Kidney (tissue), 14 donors: ENCODE results near the gene ANKRD50. TPM values are rescaled to one million over a fixed set of nuclear protein-coding genes. Genes with fewer than 3 reads are reported as not detected.

ENCODE experiments used
- DNase-seq, 5 donors: peaks; one replicate each; pipeline ENCODE4 v3.0.0-alpha.2; 2013 to 2020
- FAIRE-seq: peaks from 2 replicates; lab custom pipeline; 2012; peaks lifted over from hg19 to GRCh38; lab: Jason Lieb, UNC
- H3K27ac ChIP-seq, 2 donors: one replicate each; pipeline ENCODE4 v1.7.0; 2013; ENCODE audit warnings: low read depth in 2 of 2, low read length in 2 of 2, inconsistent platforms in 1 of 2
- H3K27me3 ChIP-seq: one replicate; pipeline ENCODE4 v1.7.1; 2013; ENCODE audit warnings: low read length, inconsistent platforms; ENCODE audit not compliant: control insufficient read depth, insufficient read depth
- H3K36me3 ChIP-seq, 3 donors: one replicate each; pipeline versions ENCODE4 v1.7.0 to v1.7.1; 2013; ENCODE audit warnings: low read length in 3 of 3, control low read depth in 1 of 3, inconsistent platforms in 1 of 3; ENCODE audit not compliant: insufficient read depth in 3 of 3, control insufficient read depth in 2 of 3
- H3K4me1 ChIP-seq, 3 donors: one replicate each; pipeline versions ENCODE4 v1.7.0 to v1.7.1; 2013; ENCODE audit warnings: low read length in 3 of 3, inconsistent platforms in 1 of 3, low read depth in 1 of 3; ENCODE audit not compliant: control insufficient read depth in 2 of 3, insufficient read depth in 2 of 3
- H3K4me3 ChIP-seq, 3 donors: one replicate each; pipeline versions ENCODE4 v1.7.0 to v1.8.1; 2013; ENCODE audit warnings: low read length in 3 of 3, control low read depth in 1 of 3, inconsistent platforms in 1 of 3
- H3K9ac ChIP-seq, 3 donors: one replicate each; pipeline versions ENCODE4 v1.7.0 to v1.7.1; 2013; ENCODE audit warnings: low read length in 3 of 3, control low read depth in 1 of 3, inconsistent platforms in 1 of 3
- H3K9me3 ChIP-seq, 3 donors: one replicate each; pipeline versions ENCODE4 v1.7.0 to v1.7.1; 2013; ENCODE audit warnings: low read length in 3 of 3, control low read depth in 1 of 3, inconsistent platforms in 1 of 3; ENCODE audit not compliant: control insufficient read depth in 2 of 3, insufficient read depth in 1 of 3
- CTCF ChIP-seq: IDR thresholded peaks from 3 replicates; pipeline ENCODE4 v1.5.1; 2012; ENCODE audit warnings: mild to moderate bottlenecking, moderate library complexity, borderline replicate concordance; ENCODE audit not compliant: insufficient read depth; ENCODE audit errors: extremely low read depth
- intact Hi-C: fragments of 100-400 bp; cut with DNase I; formaldehyde crosslinking; loops from one replicate; pipeline ENCODE4 v1.11.1; 2022
- polyA plus RNA-seq: library from polyadenylated mRNA; stranded (reverse); fragments of 350-450 nt; fragmentation: Illumina TruSeq; extraction: RNeasy Lipid Tissue Mini Kit (QIAGEN cat#74804); gene quantifications from one replicate; pipeline ENCODE4 v1.2.3, GENCODE V29; 2014; ENCODE audit warnings: low read depth, low replicate concordance; ENCODE audit not compliant: insufficient read depth
- total RNA-seq: library from RNA; stranded (reverse); fragmentation: NEBNext Ultra II Directional; extraction: Animal tissue kit (Norgen Biotek cat#: 25700); gene quantifications from one replicate; pipeline ENCODE4 v1.2.1, GENCODE V29; 2021
- donor health status: control.
- donor health status: control.
- donor health status: control.
- donor health status: control.
- donor health status: control.
- donor health status: DM: yes; HTN: yes; CAD: no.
- donor health status: Normal renal cell carcinoma (clear cell type).

Gene ANKRD50
- total and polyA plus RNA-seq, 2 donors from 2014 or later, result 2.7 to 12.1 TPM

DNA sequence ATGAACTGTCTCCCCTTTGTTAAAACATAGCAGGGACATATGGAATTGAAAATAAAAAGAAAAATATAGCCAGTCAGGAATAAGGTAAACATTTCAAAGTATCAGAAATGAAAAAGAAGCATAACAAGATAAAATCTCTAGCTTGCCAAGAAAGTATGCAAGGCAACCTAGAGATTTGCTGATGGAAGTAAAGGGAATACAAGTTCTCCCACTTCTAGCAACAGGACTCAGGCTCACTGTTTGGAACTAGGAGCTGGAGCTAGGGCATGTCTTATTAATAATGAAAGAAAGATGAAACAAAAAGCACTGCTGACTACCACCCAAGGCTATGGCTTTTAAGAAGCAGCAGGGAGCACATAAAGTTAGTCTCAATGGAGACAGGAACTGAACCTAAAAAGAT, 18.2 kb downstream of the ANKRD50 start:
- TF ChIP-seq CTCF, result no peak
- intact Hi-C loops, result no loop called here
- DNase-seq (no peak), FAIRE-seq (no peak)
- Histone ChIP-seq H3K9me3 (no peaks in the 10 kb centered on the region), H3K27me3 (no peaks in the 10 kb centered on the region), H3K27ac (no peak overlapping the region), H3K4me1 (no peaks in the 10 kb centered on the region), H3K36me3 (peaks cover 0 to 2% (median 0%) of the 10 kb centered on the region in 3 donors), H3K4me3 (no peak overlapping the region), H3K9ac (no peak overlapping the region)

GRCh38 chr4:124691801-124692200, 20.7 kb downstream of the ANKRD50 start:
- no peak overlapping the region for H3K4me3 ChIP-seq
- no peak overlapping the region for H3K9ac ChIP-seq
- FAIRE-seq (no peak), DNase-seq (no peak)
- no peaks in the 10 kb centered on the region for H3K9me3 ChIP-seq
- H3K4me1 ChIP-seq, result no peaks in the 10 kb centered on the region
- no peak for TF ChIP-seq CTCF
- H3K27ac ChIP-seq, result no peak overlapping the region
- H3K36me3 ChIP-seq, result peaks cover 0 to 2% (median 0%) of the 10 kb centered on the region in 3 donors
- no peaks in the 10 kb centered on the region for H3K27me3 ChIP-seq
- intact Hi-C loops, result no loop called here

DNA sequence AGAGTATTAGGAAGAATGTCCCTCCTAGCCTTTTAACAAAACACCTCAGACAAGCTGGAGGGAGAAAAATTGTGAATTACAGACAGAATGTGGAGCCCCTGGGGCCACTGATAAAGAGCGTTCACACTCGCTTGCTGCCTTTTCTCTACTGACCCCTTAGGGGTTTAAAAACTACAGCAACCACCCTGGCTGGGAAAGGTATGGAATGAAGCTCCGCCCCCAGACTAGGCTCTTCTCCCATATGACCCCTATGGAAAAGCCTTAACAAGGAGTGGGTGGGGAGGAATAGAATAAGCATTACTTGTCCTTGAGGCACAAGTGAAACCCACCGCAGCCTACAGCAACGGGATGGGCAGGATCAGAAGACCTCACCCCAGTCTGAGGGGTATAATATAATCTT, 26.3 kb downstream of the ANKRD50 start:
- Histone ChIP-seq H3K4me3 (no peak overlapping the region), H3K27me3 (no peaks in the 10 kb centered on the region), H3K4me1 (no peaks in the 10 kb centered on the region), H3K36me3 (peaks cover 0 to 2% (median 0%) of the 10 kb centered on the region in 3 donors), H3K27ac (no peak overlapping the region), H3K9me3 (no peaks in the 10 kb centered on the region), H3K9ac (no peak overlapping the region)
- intact Hi-C loops, result no loop called here
- no peak for TF ChIP-seq CTCF
- DNase-seq (no peak), FAIRE-seq (no peak)

GRCh38 chr4:124685851-124686250, 26.7 kb downstream of the ANKRD50 start:
- no peak overlapping the region for H3K27ac ChIP-seq
- no peak for FAIRE-seq
- TF ChIP-seq CTCF, result no peak

More at GRCh38 chr4:124685851-124686250, 26.7 kb downstream of the ANKRD50 start:
- peaks cover 0 to 2% (median 0%) of the 10 kb centered on the region in 3 donors for H3K36me3 ChIP-seq
- intact Hi-C loops, result no loop called here
- H3K9me3 ChIP-seq, result no peaks in the 10 kb centered on the region
- H3K4me1 ChIP-seq, result no peaks in the 10 kb centered on the region
- H3K9ac ChIP-seq, result no peak overlapping the region
- H3K27me3 ChIP-seq, result no peaks in the 10 kb centered on the region
- no peak overlapping the region for H3K4me3 ChIP-seq
- no peak for DNase-seq
